ENCODE results near the gene OPCML.

DNA sequence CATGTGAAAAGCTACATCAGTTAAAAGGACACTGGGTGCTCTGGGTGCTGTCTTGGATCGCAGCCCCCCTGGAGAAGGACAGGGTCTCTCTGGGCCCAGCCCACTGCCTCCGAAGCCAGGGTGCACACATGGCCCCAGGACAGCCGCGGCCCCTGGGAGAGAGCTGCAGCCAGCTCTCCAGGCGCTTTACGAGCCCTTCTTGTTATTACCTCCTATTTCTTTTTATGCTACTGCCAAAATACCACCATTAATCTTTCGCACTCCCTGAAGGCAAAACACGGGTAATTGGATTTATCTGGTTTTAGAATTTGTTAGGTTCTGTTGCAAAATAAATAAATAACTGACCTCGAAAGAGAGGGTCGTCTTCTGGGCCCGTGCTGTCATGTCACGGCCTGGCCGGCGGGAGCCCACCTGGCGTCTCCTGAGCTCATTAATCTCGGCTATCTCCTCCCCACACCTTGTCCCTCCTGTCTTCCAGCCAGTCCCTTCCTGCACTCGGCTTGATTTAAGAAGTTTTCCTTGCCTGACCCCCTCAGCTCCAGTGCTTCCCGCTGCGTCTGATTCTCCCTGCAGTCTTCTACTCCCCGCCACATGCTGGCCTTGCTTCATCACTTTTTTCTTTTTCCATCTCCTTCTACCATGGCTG, 611.7 kb downstream of the OPCML start:
- TF ChIP-seq, protein P1, sequence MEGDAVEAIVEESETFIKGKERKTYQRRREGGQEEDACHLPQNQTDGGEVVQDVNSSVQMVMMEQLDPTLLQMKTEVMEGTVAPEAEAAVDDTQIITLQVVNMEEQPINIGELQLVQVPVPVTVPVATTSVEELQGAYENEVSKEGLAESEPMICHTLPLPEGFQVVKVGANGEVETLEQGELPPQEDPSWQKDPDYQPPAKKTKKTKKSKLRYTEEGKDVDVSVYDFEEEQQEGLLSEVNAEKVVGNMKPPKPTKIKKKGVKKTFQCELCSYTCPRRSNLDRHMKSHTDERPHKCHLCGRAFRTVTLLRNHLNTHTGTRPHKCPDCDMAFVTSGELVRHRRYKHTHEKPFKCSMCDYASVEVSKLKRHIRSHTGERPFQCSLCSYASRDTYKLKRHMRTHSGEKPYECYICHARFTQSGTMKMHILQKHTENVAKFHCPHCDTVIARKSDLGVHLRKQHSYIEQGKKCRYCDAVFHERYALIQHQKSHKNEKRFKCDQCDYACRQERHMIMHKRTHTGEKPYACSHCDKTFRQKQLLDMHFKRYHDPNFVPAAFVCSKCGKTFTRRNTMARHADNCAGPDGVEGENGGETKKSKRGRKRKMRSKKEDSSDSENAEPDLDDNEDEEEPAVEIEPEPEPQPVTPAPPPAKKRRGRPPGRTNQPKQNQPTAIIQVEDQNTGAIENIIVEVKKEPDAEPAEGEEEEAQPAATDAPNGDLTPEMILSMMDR (IDR thresholded peaks at IDR 0.05; ENCODE audit: poor library complexity, severe bottlenecking), result no peak
- TF ChIP-seq SMC3 (conservative IDR thresholded peaks at IDR 0.05; ENCODE audit: poor library complexity), result no peak
- TF ChIP-seq, protein P2, sequence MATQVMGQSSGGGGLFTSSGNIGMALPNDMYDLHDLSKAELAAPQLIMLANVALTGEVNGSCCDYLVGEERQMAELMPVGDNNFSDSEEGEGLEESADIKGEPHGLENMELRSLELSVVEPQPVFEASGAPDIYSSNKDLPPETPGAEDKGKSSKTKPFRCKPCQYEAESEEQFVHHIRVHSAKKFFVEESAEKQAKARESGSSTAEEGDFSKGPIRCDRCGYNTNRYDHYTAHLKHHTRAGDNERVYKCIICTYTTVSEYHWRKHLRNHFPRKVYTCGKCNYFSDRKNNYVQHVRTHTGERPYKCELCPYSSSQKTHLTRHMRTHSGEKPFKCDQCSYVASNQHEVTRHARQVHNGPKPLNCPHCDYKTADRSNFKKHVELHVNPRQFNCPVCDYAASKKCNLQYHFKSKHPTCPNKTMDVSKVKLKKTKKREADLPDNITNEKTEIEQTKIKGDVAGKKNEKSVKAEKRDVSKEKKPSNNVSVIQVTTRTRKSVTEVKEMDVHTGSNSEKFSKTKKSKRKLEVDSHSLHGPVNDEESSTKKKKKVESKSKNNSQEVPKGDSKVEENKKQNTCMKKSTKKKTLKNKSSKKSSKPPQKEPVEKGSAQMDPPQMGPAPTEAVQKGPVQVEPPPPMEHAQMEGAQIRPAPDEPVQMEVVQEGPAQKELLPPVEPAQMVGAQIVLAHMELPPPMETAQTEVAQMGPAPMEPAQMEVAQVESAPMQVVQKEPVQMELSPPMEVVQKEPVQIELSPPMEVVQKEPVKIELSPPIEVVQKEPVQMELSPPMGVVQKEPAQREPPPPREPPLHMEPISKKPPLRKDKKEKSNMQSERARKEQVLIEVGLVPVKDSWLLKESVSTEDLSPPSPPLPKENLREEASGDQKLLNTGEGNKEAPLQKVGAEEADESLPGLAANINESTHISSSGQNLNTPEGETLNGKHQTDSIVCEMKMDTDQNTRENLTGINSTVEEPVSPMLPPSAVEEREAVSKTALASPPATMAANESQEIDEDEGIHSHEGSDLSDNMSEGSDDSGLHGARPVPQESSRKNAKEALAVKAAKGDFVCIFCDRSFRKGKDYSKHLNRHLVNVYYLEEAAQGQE (IDR thresholded peaks at IDR 0.05; ENCODE audit: borderline replicate concordance), result no peak
- TF ChIP-seq POLR2AphosphoS5 (IDR thresholded peaks at IDR 0.05), result no peak
- TF ChIP-seq RAD21 (conservative IDR thresholded peaks at IDR 0.05), result no peak
- TF ChIP-seq EZH2 (IDR thresholded peaks at IDR 0.05; ENCODE audit: borderline replicate concordance, insufficient read depth, low read length, poor library complexity, severe bottlenecking), result no peak
